Medulla oblongata (tissue), 1 donor: ENCODE results near the gene BRD4.

Experiments used
- DNase-seq: peaks from one replicate; pipeline ENCODE4 v3.0.0-alpha.2; 2015; ENCODE audit errors: extremely low spot score

Gene BRD4

DNA sequence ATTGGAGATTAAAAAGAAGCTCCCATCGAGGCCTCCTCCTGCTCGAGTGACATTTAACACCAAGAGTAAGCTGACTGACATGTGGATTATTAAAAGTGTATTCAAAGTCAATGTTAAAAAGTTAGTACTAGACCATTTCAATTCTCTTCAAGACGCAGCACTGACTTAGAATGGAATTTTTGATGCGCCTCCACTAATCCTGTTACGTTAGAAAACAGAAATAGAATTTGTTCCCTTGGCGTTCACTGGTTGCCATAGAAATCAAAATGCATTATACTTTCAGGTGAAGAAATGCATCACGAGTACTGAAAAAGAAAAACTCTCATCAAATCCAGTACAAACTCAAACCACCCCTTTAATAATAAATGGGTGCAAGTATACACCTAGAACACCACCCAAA is 42.2 kb downstream of the BRD4 start:
- no peak for DNase-seq

DNA sequence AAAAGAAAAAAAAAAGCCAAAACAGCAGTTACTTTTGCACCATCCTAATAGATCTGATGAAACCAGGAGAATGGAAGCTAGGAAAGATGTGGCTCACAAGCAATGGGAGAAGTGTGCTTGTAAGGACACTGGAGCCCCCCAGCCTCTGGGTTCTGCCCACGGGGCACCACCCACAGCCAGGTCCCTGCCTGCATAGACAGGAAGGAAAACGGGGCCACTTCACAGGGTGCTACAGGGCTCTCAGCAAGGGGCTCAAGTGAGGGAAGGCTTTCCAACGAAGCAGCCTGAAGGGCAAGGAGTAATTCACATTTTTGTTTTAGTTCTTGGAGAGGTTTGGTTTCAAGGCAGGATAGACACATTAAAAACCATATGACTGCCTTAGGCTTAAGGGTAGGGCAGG is 42.7 kb downstream of the BRD4 start:
- DNase-seq, result no peak

DNA sequence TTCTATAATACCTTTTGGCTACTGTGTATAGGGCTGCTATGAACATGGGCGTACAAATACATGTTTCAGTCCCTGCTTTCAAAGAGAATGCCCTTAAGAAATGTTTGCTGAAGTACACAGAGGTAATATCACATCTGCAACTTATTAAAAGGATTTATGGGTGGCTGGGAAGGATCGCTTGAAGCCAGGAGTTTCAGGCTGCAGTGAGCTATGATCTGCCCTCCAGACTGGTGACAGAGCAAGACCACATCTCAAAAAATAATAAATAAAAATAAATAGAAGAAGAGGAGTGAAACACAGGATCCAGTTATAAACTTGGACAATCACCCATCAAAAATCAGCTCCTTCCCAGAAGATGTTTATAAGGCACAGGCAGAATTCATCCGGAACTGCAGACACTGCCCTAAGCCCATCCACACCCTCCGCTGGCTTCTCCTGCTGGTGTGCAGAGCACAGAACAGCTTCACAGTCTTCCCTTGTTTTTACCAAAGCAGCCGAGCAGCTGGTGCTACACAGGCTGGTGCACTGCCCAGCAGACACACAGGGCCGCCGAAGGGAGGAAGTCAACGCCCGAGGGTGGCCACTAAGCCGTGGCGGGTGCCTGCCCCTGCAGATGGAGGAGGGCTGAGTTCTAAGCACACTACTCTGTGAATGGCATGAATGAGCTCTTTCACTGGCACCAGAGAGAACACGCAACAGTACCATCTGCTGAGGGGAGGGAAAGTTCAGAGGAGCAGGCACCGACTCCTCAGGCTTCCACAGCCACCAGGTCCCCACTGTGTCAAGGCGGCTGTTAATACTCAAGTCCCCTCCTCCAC is 44.0 kb downstream of the BRD4 start:
- DNase-seq, result peak; percentile 94

DNA sequence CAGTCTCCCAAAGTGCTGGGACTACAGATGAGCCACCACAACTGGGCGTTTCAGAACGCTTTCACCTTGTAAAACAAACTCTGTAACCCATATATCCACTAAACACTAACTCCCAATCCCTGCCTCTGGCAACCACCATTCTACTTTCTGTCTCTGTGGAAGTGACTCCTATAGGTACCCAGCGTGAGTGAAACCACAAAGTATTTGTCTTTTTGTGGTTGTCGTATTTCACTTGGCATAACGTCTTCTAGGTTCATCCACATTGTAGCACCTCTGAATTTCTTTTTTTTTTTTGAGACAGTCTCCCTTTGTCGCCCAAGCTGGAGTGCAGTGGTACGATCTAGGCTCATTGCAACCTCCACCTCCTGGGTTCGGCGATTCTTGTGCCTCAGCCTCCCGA is 44.8 kb downstream of the BRD4 start:
- no peak for DNase-seq

DNA sequence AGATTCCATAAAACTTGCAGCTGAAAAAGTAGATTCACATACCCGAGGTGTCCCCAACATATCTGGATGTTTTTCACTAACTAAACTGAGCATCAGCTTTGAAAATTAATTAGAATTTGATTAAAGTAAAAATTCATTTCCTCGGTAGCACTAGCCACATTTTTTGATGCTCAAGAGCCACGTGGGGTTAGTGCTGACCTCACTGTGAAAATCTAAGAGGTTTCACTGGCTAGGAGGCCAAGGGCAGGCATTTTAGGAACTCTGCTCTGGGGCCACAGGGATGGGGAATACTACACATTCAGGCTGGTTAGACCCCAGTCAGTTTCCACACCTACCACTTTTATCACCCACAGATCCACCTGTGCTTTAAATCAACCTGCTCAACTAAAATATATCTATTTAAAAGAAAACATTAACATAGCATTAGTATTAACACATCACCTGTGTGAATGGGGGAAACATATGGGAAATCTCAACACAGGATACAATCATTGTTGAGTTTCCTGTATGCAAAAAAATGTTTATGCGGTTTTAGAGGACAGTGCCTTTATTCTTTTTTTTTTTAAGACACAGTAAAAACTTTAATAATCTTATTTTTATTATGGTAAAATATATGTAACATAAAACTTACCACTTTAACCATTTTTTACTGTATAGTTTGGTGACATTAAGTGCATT is 45.5 kb downstream of the BRD4 start:
- no peak for DNase-seq

DNA sequence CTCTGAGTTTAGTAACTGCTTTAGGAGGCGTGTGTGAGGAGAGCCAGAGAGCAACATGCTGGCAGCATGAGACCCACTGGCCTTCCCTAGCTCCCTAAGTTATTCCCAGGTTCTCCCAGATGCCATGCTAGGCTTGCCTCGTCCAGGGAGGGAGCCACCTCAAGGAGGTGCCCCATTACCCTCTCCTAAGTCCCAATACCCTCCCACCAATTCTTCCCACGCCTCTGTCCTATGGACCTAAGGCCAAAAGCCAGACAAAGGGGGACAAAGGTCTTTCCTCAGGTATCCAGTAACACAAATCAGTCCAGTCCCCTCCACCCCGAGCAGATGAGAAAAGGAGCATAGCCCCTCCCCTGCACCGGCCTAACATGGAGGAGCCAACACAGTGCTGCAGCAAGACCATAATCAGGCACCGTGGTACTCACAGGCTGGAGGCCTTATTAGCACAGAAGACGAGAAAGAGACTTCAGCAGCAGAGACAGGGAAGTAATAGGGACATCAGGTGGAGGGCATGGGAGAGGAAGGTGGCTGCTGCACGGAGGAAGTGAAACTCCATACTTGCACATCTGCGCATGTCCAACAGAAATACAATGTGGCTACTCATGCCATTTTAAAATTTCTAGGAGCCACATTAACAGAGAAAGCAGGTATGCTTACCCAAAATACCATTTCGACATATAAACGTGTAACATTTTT is 46.3 kb downstream of the BRD4 start:
- peak; percentile 49 for DNase-seq

DNA sequence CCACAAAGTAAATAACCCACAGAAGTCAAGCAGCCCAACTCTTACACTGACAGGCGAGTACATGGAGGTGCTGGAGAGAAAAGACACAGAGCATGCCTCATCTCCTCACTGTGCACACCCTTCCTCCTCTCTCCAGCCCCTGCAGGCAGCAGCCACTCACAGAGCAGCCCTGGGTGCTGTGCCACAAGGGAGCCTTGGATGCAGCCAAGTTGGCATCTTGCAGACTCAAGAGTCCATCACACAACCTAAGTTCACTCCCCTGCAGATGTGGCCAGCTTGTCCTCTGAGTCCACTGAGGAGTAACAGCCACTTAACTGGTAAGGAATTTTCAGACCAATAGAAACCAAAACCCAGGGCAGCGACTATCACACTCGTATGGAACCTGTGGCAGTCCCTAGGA is 47.4 kb downstream of the BRD4 start:
- no peak for DNase-seq

DNA sequence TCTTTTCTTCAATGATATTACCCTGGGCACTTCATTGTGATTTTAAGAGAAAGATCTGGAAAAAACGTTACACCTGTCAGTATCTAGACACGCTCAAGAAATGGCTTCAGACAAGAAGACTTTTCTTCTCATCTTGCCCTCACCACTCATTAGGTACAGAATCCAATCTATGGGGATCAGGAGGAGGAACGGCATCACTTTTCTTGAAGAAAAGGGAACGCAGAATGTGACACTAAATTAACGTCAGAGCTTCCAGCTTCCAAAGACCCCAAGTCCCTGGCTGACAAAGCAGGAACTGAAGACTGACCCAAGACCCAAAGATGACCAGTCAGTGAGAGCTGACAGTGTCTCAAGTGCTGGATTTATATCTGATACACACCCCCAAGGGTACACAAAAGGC is 48.2 kb downstream of the BRD4 start:
- no peak for DNase-seq

DNA sequence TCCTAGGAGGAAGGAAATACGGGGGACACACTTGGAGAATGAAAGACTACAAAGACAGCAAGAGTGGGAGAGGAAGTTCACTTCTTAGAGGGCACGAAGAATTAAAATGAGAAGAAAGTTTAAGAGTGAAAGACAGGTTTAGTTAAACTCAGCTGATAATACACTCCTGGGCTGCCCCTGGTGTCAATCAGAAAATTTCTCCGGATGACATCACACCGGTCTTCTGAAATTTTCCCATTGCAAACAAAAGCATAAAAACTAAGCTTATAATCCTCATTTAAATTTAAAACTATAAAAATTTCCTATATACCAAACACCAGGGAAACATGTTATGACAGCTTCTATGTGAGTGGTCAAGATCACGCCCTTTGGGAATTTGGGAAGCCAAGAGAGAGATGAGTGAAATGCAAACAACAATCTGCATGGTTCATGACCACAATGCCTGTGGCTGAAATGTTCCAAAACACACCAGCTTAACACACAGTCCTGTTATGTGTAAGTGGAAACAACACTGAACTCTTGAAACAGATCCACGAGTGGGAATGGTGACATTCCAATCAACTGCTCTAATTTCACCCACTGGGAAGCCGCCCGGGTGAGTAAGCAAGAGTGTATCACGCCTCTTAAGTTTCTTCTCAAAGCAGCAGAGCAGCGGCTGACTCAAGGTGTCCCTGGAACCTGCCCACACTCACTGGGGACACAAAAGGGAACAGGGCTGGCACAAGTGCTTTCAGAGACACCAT is 49.0 kb downstream of the BRD4 start:
- no peak for DNase-seq

DNA sequence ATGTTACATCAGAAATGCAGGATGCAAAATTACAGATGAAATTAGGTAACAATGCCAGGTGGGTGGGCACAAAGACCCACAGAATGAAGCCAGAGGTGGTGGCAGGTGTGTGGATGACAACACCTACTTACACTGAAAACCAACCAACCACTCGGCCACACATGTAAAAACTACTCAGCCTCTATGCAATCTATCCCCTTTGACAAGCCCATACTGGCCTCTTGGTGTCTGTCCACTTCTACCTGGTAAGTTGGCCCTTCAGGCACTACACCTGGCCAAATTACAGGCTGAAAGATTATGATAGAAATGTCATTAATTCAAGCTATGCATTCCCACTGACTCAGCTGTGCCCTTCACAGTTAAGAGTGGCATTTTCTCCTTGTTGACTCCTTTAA is 50.0 kb downstream of the BRD4 start:
- DNase-seq, result no peak

DNA sequence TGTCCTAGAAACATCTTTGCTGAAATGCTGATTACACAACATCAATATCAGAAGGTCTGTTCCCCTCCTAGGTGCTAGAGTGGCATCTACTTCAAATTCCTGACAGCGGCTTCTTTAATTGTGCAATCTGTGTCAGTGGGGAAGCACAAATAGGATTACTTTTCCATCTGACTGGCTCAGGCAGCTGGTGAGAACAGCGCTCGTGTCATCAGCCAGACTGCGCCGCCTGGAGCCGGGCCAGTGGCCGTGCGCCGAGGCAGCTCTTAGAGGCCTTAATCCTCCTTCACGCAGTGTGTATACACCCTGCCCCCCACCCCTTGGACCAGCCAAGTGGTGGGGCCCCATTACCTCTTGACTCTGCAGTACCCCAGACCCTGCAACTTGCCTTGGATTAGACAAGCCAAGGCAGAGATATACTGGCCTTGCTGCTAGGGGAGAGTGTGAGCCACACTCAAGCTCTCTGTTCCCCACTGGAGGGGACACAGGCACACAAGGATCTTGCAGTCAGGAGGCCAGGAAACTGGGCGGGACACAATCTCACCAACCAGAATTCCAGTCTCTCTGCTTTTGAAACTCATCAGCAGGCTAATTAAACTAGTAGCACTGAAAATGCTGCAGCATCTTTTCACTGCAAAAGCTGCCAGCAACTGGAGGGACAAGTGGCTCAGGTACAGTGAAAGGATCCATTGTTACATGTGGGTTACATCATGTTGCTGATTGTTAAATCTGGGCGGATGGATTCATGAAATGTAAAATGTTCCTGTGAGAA is 51.2 kb downstream of the BRD4 start:
- DNase-seq, result peak; percentile 89

DNA sequence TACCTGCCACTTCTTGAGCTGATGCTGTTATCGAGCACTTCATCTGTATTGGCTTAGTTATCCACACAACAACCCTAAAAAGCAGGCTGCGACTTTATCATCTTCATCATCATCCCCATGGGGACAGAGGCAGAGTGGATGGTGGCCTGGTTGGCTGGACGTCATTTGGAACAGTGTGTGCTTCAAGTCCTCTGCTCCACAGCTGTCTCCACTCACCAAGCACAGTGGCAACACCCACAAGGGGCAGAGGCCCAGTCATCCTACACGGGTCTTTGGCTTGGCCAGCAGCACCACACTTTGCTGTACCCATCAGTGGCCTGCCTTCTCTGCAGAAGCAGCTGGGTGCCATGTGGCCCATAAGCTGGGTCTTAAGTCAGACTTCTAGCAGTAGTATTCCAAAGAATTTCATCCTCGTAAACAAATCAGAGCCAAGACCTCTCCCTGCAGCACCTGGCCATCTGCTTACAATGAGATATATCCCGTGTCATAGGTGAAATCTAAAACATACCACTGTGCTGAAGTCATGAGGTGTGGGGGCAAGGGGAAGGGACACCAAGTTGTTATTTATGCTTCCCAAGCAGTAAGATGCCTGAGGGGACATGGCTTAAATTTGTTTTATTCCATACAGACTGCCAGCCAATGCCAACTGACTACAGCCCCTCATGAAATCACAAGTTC is 52.2 kb downstream of the BRD4 start:
- no peak for DNase-seq

DNA sequence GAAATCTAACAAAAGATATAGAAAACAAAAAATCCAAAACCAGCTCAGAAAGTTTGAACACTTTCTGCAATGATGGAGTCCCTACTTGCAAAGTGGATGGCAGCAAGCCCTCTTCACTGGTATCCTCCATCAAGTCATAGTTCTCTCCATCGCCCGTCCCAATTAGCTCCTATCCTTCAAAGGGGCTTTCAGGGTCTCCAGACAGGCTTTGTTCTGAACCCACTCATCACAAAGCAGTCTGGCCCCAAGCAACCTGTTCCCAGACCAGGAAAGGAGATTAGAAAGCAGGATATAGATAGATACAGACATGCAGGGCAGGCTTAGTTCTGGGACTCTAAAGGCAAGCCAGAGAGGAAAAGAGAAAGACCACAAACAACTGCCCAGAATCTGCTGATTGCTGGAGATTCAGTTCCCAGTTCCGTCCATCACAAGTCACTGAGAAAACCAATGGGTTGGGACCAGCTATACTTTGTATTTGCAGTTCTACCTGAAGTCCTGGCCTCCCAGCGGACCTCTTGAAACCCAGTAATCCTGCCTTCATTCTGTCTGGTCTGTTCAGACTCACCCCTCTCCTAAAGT is 52.9 kb downstream of the BRD4 start:
- peak; percentile 62 for DNase-seq

DNA sequence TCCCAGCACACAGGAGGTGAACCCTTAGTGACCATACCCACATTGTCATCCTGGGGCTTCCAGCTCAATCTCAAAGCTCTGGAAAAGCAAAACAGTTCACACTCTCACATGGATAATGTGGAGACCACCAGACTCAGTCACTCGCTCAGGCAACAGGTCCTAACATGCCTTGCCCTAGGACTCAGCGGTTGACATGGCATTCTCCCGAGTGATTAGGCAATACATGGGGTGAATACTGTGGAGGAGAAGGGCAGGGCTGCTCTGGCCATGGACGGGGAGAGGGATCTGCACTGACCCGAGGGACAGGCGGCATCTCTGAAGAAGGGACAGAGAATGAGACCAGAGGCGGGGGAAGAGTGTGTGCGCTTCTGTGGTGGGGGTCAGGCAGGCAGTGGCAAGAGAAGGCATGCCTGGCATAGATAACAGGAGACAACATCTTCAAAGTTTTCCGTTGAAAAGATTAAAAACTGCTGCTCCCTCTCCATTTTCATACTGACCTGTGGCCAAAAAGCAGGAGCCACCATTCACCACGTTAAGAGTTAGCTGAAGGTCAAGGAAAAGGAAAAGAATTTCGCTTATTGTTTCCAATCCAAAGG is 55.6 kb downstream of the BRD4 start:
- no peak for DNase-seq

DNA sequence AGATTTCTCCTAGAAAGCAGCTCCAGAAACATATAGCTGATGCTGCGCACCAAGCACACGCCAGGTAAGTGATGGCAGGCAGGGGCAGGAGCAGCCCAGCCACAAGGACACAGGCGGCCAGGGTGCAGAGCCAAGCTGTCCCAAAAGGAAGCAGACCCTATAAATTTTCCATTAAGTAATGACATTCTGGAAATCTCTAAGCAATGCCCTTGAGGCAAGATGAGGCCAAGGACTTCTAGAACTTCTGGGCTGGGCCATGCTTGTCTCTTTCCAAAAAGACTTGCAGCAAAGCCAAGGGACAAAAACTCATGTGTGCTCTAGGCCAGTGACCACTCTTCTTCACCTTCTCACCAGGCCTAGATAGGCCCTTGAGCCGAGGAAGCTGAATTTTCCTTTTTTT is 57.9 kb downstream of the BRD4 start:
- no peak for DNase-seq

DNA sequence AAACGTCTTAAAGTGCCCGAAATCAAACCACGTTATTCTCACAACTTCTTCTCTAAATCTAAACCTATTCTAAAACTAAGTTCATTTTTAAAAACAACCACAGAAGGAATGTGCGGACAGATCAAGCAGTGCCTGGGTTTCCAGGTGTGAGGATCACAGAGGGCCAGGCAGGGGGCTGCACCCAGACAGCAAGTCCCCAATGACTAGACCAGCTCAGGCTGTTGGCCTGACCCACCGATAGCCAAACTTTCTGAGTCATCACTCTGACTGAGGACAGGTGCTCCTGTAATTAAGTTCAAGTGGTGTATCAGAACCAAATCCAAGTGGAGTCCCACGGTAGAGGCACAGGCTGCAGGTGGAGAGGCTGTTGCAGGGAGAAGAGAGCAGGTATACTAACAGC is 62.5 kb downstream of the BRD4 start:
- DNase-seq, result no peak

DNA sequence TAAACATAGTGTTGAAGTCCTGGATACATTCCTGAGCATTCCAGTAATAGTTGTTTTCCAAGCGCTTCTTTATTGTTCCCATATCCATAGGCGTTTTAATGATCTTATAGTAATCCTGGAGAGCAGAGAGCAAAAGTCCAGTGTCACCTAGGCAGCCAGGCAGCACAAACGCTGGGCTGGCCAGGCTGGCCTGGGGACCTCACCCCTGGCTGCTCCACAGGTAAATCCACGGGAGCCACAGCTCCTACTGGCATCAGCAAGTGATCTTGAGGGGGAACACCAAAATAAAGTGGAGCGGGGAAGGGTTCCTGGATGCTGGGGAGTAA is 63.4 kb downstream of the BRD4 start:
- no peak for DNase-seq

DNA sequence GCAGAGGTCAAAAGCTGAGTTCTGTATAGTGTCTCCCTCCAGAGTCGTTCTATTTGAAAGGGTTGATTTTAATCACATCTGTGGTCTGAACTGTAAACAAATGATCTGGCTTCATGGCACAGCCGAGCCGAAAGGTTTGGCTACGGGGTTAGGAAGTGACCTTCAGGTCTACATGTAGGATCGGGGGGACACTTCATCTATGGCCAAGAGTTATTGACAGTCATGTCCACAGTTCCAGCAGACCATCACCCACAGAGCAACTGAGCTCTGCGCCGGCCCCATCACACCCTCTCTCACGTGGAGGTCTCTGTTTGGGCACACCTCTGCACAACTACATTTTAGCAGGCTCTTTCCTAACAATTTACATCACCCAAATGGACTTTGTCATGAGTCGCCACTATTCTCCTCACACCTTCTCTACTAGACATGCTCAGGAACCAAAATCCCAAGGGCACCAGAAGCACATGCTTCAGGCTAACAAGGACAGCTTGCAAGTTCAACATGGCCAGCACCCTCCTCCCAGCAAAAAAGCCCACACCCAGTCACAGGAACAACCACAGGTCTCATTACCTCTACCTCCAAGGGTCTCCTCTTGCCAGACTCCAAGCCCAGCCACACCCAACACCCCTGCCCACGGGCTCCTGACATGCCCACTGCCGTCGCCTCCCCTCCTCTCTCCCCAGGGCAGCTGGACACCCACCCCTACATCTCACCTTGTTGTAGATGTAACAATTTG is 64.0 kb downstream of the BRD4 start:
- no peak for DNase-seq

DNA sequence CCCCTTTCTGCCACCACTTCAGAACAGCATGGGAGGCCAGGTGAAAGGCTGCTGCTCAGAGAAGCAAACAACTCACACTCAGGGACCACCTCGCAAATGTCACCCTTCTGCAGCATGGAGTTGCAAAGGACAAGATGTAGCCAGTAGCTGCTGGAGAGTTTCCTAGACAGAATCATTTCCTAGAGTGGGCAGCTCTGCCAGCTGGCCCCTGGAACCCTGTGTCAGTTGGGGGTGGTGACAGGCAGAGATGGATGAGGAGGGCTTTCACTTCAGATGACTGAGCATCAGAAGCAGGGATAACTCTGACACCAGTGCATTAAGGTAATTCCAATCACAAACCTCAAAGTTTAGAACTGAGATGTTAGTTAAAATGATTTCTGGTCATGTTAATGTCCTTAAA is 65.7 kb downstream of the BRD4 start:
- DNase-seq, result peak; percentile 27

DNA sequence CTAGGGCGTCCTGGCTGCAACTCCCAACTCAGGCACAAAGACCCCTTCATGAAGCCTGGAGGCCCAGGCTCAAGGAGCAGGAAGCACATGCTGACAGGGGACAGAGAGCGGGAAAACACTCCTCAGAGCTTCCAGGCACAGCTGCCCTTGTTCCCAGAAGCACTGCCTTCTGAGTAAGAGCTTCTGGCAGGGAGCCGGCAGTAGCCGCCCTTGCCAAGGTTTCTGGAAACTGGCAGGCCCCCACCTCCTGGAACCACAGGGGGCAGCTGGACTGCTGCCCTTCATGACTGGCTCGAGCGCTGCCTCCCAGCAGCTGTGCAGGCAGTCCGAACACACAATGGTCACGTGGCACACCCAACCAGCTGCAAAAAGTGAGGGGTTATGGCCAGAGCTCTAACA is 66.5 kb downstream of the BRD4 start:
- peak; percentile 91 for DNase-seq
